ENCODE measurements around the gene XPA. TPM values are rescaled to one million over a fixed set of nuclear protein-coding genes. Genes with fewer than 3 reads are reported as not detected.

Gene XPA
- total RNA-seq, 2 donors from 2014 or later, result 10.0 to 10.1 TPM

GRCh38 chr9:97666907-97667686, 30.0 kb downstream of the XPA start:
- no peak for ATAC-seq
- intact Hi-C loops (cut with DNase I, micrococcal nuclease), result no loop called here
- DNase-seq, result no peak

DNA sequence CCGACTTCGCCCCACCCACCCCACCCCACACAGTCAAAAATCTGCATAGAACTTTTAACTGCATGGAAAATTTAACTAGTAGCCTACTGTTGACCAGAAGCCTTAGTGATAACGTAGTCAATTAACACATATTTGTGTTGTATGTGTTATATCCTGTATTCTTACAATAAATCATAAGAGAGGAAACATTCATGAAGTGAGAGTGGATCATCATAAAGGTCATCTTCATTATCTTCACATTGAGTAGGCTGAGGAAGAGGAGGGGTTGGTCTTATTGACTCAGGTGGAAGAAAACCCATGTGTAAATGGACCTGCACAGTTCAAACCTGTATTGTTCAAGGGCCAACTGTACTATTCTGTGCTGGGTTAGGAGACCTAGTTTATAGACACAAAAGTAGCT, 31.4 kb downstream of the XPA start:
- ATAC-seq (no peak), DNase-seq (no peak)
- intact Hi-C loops (cut with DNase I, micrococcal nuclease), result no loop called here

GRCh38 chr9:97660847-97661246, 36.3 kb downstream of the XPA start:
- intact Hi-C loops (cut with DNase I, micrococcal nuclease), result no loop called here
- DNase-seq, result no peak
- ATAC-seq, result no peak

- ATAC-seq, result peak; percentile 18
- intact Hi-C loops (cut with DNase I, micrococcal nuclease), result no loop called here
- no peak for DNase-seq
Observed at GRCh38 chr9:97660340-97660739, 36.8 kb downstream of the XPA start.

- ATAC-seq (no peak), DNase-seq (no peak)
Observed at GRCh38 chr9:97659771-97660170, 37.4 kb downstream of the XPA start.

DNA sequence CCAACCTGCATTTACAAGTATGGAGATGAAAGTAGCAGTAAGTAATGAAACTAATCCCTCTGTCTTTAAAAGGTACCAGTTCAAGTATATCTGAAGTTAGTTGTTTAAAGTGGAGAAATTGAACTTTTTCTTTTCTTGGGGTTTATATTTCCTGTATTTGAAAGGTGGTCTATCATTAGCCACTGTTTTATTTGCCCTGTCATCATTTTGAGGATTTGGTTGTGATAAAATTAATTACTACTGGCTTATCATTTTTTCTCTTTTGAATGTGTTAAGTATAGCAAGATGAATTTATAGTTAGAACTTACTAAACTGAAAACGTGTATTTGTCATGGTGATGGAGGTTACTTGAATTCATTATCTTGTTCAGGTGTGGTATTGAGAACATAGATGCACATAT, 38.4 kb downstream of the XPA start:
- no peak for ATAC-seq
- intact Hi-C loops (cut with DNase I, micrococcal nuclease), result no loop called here
- no peak for DNase-seq

More at GRCh38 chr9:97659771-97660170, 37.4 kb downstream of the XPA start:
- intact Hi-C loops (cut with DNase I, micrococcal nuclease), result no loop called here

GRCh38 chr9:97651646-97652045, 45.5 kb downstream of the XPA start:
- intact Hi-C loops (cut with DNase I, micrococcal nuclease), result no loop called here
- no peak for ATAC-seq
- DNase-seq, result no peak

DNA sequence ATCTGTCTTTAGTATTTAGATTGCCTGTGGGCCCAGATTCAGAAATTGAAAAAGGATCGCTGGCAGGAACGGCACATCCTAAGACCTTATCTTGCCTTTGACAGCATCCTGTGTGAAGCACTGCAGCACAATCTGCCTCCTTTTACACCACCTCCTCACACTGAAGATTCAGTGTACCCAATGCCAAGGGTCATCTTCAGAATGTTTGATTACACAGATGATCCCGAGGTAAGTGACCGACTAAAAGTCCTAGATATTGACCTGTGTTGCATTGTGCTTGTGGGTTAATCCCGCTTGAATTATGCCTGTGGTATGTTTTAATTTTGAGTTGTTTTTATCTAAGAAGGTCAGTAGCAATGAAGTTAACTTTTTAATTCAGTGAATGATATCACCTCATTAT, 49.1 kb downstream of the XPA start:
- intact Hi-C loops (cut with DNase I, micrococcal nuclease), result no loop called here
- DNase-seq, result no peak
- ATAC-seq, result no peak

- no peak for DNase-seq
- intact Hi-C loops (cut with DNase I, micrococcal nuclease), result no loop called here
- ATAC-seq, result no peak
Observed at GRCh38 chr9:97645720-97646119, 51.4 kb downstream of the XPA start.

GRCh38 chr9:97640325-97640724, 56.8 kb downstream of the XPA start:
- ATAC-seq (no peak), DNase-seq (no peak)
- intact Hi-C loops (cut with DNase I, micrococcal nuclease), result loop anchor here in 1 of 2 donors (5.0 kb wide), 1 partner anchor 42 kb away; no protein-coding TSS in a partner anchor

GRCh38 chr9:97638666-97639065, 58.5 kb downstream of the XPA start:
- intact Hi-C loops (cut with DNase I, micrococcal nuclease), result no loop called here
- no peak for ATAC-seq

DNA sequence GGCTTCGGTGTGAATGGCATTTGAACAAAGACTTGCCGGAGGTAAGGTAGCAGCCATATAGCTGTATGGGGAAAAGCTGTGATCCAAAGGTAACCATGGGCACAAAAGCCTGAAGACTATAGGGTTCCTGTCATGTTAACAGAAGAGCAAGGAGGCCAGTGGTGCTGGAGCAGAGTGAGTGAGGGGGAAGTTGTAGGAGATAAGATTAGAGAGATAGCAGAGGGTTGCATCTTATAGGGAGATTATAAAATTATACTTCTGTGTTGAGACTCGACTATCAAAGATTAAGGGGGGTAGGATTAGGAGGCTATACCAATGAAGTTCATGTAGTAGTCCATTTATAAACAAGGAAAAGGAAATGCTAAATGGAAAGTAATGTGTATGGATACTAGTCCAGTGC, 60.2 kb downstream of the XPA start:
- DNase-seq (no peak), ATAC-seq (no peak)
- intact Hi-C loops (cut with DNase I, micrococcal nuclease), result no loop called here

More at GRCh38 chr9:97638666-97639065, 58.5 kb downstream of the XPA start:
- no peak for DNase-seq

- DNase-seq (no peak), ATAC-seq (no peak)
- intact Hi-C loops (cut with DNase I, micrococcal nuclease), result no loop called here
Observed at GRCh38 chr9:97635026-97635425, 62.1 kb downstream of the XPA start.

GRCh38 chr9:97633859-97634490, 63.2 kb downstream of the XPA start:
- intact Hi-C loops (cut with DNase I, micrococcal nuclease), result no loop called here
- ATAC-seq (peak; percentile 8), DNase-seq (no peak)

DNA sequence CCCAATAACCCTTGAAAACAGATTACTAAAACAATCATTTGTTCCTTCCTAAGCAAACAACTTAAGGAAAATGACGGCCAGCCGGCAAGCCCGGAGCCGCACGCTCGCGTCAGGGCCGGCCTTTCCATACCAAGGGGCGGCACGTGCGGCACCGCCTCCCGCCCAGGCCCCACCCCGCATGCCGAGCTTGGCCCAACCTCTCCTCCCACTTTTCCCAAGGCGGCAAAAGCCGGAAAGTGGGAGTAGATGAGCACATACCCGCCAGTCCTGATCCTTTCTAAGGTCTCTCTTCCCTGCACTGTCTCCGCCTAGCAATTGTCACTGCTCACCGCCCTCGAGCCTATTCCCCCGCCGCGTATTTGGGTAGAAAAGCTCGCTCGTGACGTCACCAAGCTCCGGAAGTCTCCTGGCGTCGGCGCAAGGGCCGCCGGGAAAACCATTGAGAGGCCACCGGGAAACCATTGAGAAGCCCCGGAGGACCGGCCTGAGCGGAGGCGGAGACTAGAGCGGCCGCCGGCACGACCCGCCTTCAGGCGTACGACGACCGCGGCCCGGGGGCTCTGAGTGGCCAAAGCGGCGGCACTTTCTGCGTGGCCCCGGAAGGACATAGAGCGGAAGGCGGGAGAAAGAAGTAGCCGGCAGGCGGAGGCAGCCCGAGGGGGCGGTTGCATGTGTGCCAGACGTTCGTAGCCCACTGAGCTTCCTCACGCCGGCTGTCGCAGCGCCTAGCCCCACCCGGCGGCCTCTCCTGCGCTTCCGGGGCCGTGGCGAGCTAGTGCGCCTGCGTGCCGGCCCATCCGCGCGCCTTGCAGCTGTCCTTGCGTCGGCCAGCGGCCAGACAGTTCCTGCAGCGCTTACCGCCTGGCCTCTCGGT, 63.9 kb downstream of the XPA start, which contains the start of the genes NCBP1 and TSTD2:
Gene NCBP1, plus strand, starts transcription at position 837 of the 874 bp plus-strand sequence. CDS start 61 bp downstream, outside the sequence.
Gene TSTD2, minus strand, starts transcription at position 384 of the 874 bp plus-strand sequence. CDS start 5,806 bp downstream, outside the sequence.
- intact Hi-C loops (cut with DNase I, micrococcal nuclease), result no loop called here
- DNase-seq (peak; percentile 98), ATAC-seq (peak; percentile 80)

DNA sequence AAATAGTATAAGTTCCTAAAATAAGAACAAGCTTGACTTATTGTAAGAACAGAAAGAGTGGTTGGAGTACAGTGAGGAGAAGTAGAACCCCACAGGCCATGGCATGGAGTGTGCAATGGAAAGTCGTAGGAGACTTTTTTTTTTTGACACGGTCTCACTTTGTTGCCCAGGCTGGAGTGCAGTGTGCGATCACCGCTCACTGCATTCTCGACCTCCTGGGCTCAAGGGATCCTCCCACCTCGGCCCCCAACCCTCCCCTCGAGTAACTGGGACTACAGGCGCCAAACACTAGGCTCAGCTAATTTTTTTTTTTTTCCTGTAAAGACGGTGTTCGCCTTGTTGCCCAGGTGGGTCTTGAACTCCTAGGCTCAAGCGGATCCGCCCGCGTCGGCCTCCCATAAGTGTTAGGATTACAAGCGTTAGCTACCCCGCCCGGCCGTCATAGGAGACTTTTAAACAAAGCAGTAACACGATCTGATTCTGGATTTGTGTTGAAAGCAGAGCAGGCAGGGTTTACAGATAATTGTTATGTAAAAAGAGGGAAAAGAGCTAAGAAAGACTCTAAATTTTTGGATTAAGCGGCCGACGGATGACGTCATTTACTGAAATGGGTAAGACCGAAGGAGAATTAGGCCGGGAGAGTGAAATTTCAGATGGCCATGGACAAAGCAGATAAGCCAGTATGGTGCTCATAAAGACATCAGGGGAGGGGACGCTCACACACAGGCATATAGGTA, 64.7 kb downstream of the XPA start:
- DNase-seq, result peak; percentile 63 to 78
- peak; percentile 11 for ATAC-seq
- intact Hi-C loops (cut with DNase I, micrococcal nuclease), result no loop called here

GRCh38 chr9:97630591-97630990, 66.5 kb downstream of the XPA start:
- ATAC-seq (no peak), DNase-seq (no peak)
- intact Hi-C loops (cut with DNase I, micrococcal nuclease), result no loop called here

DNA sequence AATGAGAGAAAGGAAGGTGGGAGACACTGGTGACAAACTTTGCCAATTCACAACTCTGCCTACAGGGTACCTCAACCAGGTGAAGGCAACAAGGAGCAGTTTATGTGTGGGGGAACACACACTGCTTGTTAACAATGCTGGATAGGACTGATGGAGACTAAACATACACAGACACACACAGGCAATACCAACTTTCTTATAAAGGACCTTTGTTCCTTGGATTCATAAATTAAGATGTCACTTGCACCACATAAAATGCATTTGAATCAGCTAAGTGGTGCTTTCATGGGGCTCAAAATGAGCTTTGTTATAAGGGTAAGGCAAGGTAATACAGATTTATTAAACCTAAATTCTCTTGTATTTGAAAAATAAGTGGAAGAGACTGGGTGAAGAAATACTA, 68.0 kb downstream of the XPA start:
- DNase-seq (no peak), ATAC-seq (no peak)
- intact Hi-C loops (cut with DNase I, micrococcal nuclease), result no loop called here

GRCh38 chr9:97628668-97629067, 68.5 kb downstream of the XPA start:
- no peak for DNase-seq
- ATAC-seq, result no peak
- intact Hi-C loops (cut with DNase I, micrococcal nuclease), result no loop called here

Data from left colon (tissue), 2 donors.